MCF 10A (cell line): ENCODE measurements around the gene PDE4D. TPM values are rescaled to one million over a fixed set of nuclear protein-coding genes. Genes with fewer than 3 reads are reported as not detected.

ENCODE experiments used
- BruUV-seq: library from RNA; stranded (reverse); fragments of 400-500 nt; replicated peaks from 2 replicates; lab custom pipeline; 2021; lab: Mats Ljungman, UMichigan
- CTCF ChIA-PET: fragments of 300-600 bp; sonication (Branson Sonifier 250); formaldehyde crosslinking; extraction: SDS; loops from one replicate; lab custom pipeline; 2021; ENCODE audit warnings: antibody characterized with exemption, inconsistent platforms; lab: Yijun Ruan, JAX
- POLR2A ChIA-PET: fragments of 300-600, 350-650 bp; sonication (Branson Sonifier 250); formaldehyde crosslinking; extraction: SDS; loops from one replicate; lab custom pipeline; 2020; ENCODE audit warnings: antibody characterized with exemption, inconsistent platforms; lab: Yijun Ruan, JAX
- DNase-seq: peaks from one replicate; pipeline ENCODE4 v3.0.0-alpha.2; 2018; ENCODE audit not compliant: unreplicated experiment
- H3K27ac Mint-ChIP-seq: one replicate; pipeline ENCODE4 v1.8.0; 2022; ENCODE audit warnings: mild to moderate bottlenecking, low read depth, mixed read lengths; ENCODE audit not compliant: unreplicated experiment
- H3K27me3 Mint-ChIP-seq: one replicate; pipeline ENCODE4 v1.8.0; 2022; ENCODE audit warnings: mixed read lengths; ENCODE audit not compliant: insufficient read depth, unreplicated experiment
- H3K36me3 Mint-ChIP-seq: one replicate; pipeline ENCODE4 v1.8.0; 2022; ENCODE audit warnings: mild to moderate bottlenecking, moderate library complexity, mixed read lengths; ENCODE audit not compliant: insufficient read depth, unreplicated experiment
- H3K4me1 Mint-ChIP-seq: one replicate; pipeline ENCODE4 v1.8.0; 2022; ENCODE audit warnings: mixed read lengths; ENCODE audit not compliant: insufficient read depth, unreplicated experiment
- H3K4me3 Mint-ChIP-seq: one replicate; pipeline ENCODE4 v1.8.0; 2022; ENCODE audit warnings: mild to moderate bottlenecking, moderate library complexity, mixed read lengths; ENCODE audit not compliant: unreplicated experiment
- H3K9me3 Mint-ChIP-seq: one replicate; pipeline ENCODE4 v1.8.0; 2022; ENCODE audit warnings: mixed read lengths; ENCODE audit not compliant: unreplicated experiment
- CTCF ChIP-seq: fragments of 200-600 bp; IDR thresholded peaks from one replicate; pipeline ENCODE4 v1.8.0; 2022; ENCODE audit warnings: antibody characterized with exemption, mild to moderate bottlenecking; ENCODE audit not compliant: unreplicated experiment
- intact Hi-C: fragments of 100-400 bp; cut with micrococcal nuclease; formaldehyde crosslinking; loops from 2 replicates; pipeline ENCODE4 v1.14.1; 2022
- total RNA-seq: library from RNA; stranded (reverse); gene quantifications from 2 replicates; pipeline ENCODE4 v1.2.3, GENCODE V29; 2022

PDE4D gene
- total RNA-seq, 1 experiment from 2014 or later, result 85.0 TPM

GRCh38 chr5:59558501-59558900, 335.0 kb downstream of the PDE4D start:
- Mint-ChIP-seq H3K27ac (no peak overlapping the region), H3K9me3 (no peaks in the 10 kb centered on the region), H3K4me3 (no peak overlapping the region), H3K4me1 (peaks cover 11% of the 10 kb centered on the region), H3K36me3 (peaks cover 6% of the 10 kb centered on the region), H3K27me3 (no peaks in the 10 kb centered on the region)
- intact Hi-C loops, result no loop called here
- no peak for DNase-seq
- ChIA-PET CTCF (interaction anchor here (0.6 kb wide), 1 partner anchor 114 kb away, joined by 3 read pairs; no protein-coding TSS in a partner anchor), POLR2A (interaction anchor here (0.5 to 1.5 kb wide), 2 partner anchors 10 to 18 kb away, joined by 3 to 6 read pairs; no protein-coding TSS in a partner anchor)
- no TSS peak for BruUV-seq
- no peak for TF ChIP-seq CTCF

- intact Hi-C loops, result no loop called here
Measured at GRCh38 chr5:59557572-59557971, 336.0 kb downstream of the PDE4D start.

GRCh38 chr5:59555596-59555995, 337.9 kb downstream of the PDE4D start:
- Mint-ChIP-seq H3K9me3 (no peaks in the 10 kb centered on the region), H3K36me3 (peaks cover 6% of the 10 kb centered on the region), H3K27me3 (no peaks in the 10 kb centered on the region), H3K27ac (no peak overlapping the region), H3K4me1 (peaks cover 6% of the 10 kb centered on the region), H3K4me3 (no peak overlapping the region)
- no peak for TF ChIP-seq CTCF
- ChIA-PET CTCF (interaction anchor here (0.5 to 1.3 kb wide), 2 partner anchors 17 to 175 kb away, joined by 3 read pairs; no protein-coding TSS in a partner anchor), POLR2A (interaction anchor here (0.8 kb wide), 1 partner anchor 11 kb away, joined by 3 read pairs; no protein-coding TSS in a partner anchor)
- intact Hi-C loops, result no loop called here
- no TSS peak for BruUV-seq
- DNase-seq, result no peak

More at GRCh38 chr5:59557572-59557971, 336.0 kb downstream of the PDE4D start:
- Mint-ChIP-seq H3K4me1 (peaks cover 7% of the 10 kb centered on the region), H3K9me3 (no peaks in the 10 kb centered on the region), H3K4me3 (no peak overlapping the region), H3K27ac (no peak overlapping the region), H3K27me3 (no peaks in the 10 kb centered on the region), H3K36me3 (peaks cover 6% of the 10 kb centered on the region)
- CTCF ChIA-PET, result no interaction called here
- no TSS peak for BruUV-seq
- POLR2A ChIA-PET, result interaction anchor here (0.7 to 1.5 kb wide), 4 partner anchors 9 to 50 kb away, joined by 4 to 6 read pairs (median 4); no protein-coding TSS in a partner anchor
- TF ChIP-seq CTCF, result no peak
- DNase-seq, result no peak

- H3K4me1 Mint-ChIP-seq, result peaks cover 7% of the 10 kb centered on the region
- ChIA-PET POLR2A (no interaction called here), CTCF (interaction anchor here (1.0 kb wide), 1 partner anchor 43 kb away, joined by 5 read pairs; no protein-coding TSS in a partner anchor)
- H3K27me3 Mint-ChIP-seq, result no peaks in the 10 kb centered on the region
- no TSS peak for BruUV-seq
- intact Hi-C loops, result no loop called here
- H3K36me3 Mint-ChIP-seq, result peaks cover 7% of the 10 kb centered on the region
- no peak overlapping the region for H3K27ac Mint-ChIP-seq
- DNase-seq, result no peak
- no peak overlapping the region for H3K4me3 Mint-ChIP-seq
- TF ChIP-seq CTCF, result no peak
- no peaks in the 10 kb centered on the region for H3K9me3 Mint-ChIP-seq
Measured at GRCh38 chr5:59554501-59554900, 339.0 kb downstream of the PDE4D start.
